OCI-LY1 (cell line): ENCODE measurements around the gene HSD17B14.

Experiments
- EZH2 ChIP-seq: fragments of 200-600 bp; sonication (generic), shearing (Covaris generic); IDR thresholded peaks from 2 replicates; pipeline ENCODE4 v1.8.0; 2017; ENCODE audit warnings: borderline replicate concordance, mixed run types, mild to moderate bottlenecking, antibody characterized with exemption, low read length, moderate library complexity, mixed read lengths
- TF ChIP-seq, protein P1 (sequence below): fragments of 200-600 bp; sonication (generic), shearing (Covaris generic); IDR thresholded peaks from 2 replicates; pipeline ENCODE4 v1.5.1; 2017; ENCODE audit warnings: mild to moderate bottlenecking, antibody characterized with exemption, low read length, moderate library complexity, mixed read lengths

GRCh38 chr19:48872182-48872883 is 36.0 kb upstream of the HSD17B14 start, which contains the start of gene PPP1R15A:
- TF ChIP-seq, protein P1, sequence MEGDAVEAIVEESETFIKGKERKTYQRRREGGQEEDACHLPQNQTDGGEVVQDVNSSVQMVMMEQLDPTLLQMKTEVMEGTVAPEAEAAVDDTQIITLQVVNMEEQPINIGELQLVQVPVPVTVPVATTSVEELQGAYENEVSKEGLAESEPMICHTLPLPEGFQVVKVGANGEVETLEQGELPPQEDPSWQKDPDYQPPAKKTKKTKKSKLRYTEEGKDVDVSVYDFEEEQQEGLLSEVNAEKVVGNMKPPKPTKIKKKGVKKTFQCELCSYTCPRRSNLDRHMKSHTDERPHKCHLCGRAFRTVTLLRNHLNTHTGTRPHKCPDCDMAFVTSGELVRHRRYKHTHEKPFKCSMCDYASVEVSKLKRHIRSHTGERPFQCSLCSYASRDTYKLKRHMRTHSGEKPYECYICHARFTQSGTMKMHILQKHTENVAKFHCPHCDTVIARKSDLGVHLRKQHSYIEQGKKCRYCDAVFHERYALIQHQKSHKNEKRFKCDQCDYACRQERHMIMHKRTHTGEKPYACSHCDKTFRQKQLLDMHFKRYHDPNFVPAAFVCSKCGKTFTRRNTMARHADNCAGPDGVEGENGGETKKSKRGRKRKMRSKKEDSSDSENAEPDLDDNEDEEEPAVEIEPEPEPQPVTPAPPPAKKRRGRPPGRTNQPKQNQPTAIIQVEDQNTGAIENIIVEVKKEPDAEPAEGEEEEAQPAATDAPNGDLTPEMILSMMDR, result no peak
- TF ChIP-seq EZH2, result no peak
